ENCODE data around the gene SPATA16. TPM values are rescaled to one million over a fixed set of nuclear protein-coding genes. Genes with fewer than 3 reads are reported as not detected.

SPATA16 gene
- total RNA-seq, 2 donors from 2014 or later, result not detected

- DNase-seq (ENCODE audit: low spot score), result no peak
- Histone ChIP-seq H3K4me3 (no peak overlapping the region), H3K9me3 (no peaks in the 10 kb centered on the region), H3K4me1 (no peaks in the 10 kb centered on the region), H3K27me3 (no peaks in the 10 kb centered on the region), H3K27ac (no peak overlapping the region), H3K36me3 (no peaks in the 10 kb centered on the region)
- TF ChIP-seq CTCF (IDR thresholded peaks at IDR 0.05), result no peak
Observed at GRCh38 chr3:173078525-173078924, 62.5 kb downstream of the SPATA16 start.

- H3K9me3 ChIP-seq, result peaks cover 0 to 11% of the 10 kb centered on the region in 2 donors
- H3K4me1 ChIP-seq, result no peaks in the 10 kb centered on the region
- H3K36me3 ChIP-seq, result no peaks in the 10 kb centered on the region
- no peak overlapping the region for H3K27ac ChIP-seq
- no peak for TF ChIP-seq CTCF (IDR thresholded peaks at IDR 0.05)
- no peak overlapping the region for H3K4me3 ChIP-seq
- H3K27me3 ChIP-seq, result no peaks in the 10 kb centered on the region
- DNase-seq (ENCODE audit: low spot score), result no peak
Observed at GRCh38 chr3:173066044-173067004, 74.7 kb downstream of the SPATA16 start.

- no peak for TF ChIP-seq CTCF (IDR thresholded peaks at IDR 0.05)
- H3K27ac ChIP-seq, result no peak overlapping the region
- no peaks in the 10 kb centered on the region for H3K27me3 ChIP-seq
- no peaks in the 10 kb centered on the region for H3K36me3 ChIP-seq
- DNase-seq (ENCODE audit: low spot score), result no peak
- no peaks in the 10 kb centered on the region for H3K4me1 ChIP-seq
- no peak overlapping the region for H3K4me3 ChIP-seq
- peaks cover 0 to 11% of the 10 kb centered on the region in 2 donors for H3K9me3 ChIP-seq
Observed at GRCh38 chr3:173065543-173065981, 75.5 kb downstream of the SPATA16 start.

GRCh38 chr3:173064631-173065030 is 76.4 kb downstream of the SPATA16 start:
- H3K4me1 ChIP-seq, result no peaks in the 10 kb centered on the region
- no peaks in the 10 kb centered on the region for H3K36me3 ChIP-seq
- no peak for TF ChIP-seq CTCF (IDR thresholded peaks at IDR 0.05)
- H3K27ac ChIP-seq, result no peak overlapping the region
- no peak for DNase-seq (ENCODE audit: low spot score)
- no peaks in the 10 kb centered on the region for H3K27me3 ChIP-seq
- H3K9me3 ChIP-seq, result peaks cover 0 to 11% of the 10 kb centered on the region in 2 donors
- no peak overlapping the region for H3K4me3 ChIP-seq

GRCh38 chr3:173058229-173058628 is 82.8 kb downstream of the SPATA16 start:
- no peak for DNase-seq (ENCODE audit: low spot score)
- Histone ChIP-seq H3K27ac (no peak overlapping the region), H3K9me3 (no peaks in the 10 kb centered on the region), H3K4me3 (no peak overlapping the region), H3K4me1 (no peaks in the 10 kb centered on the region), H3K27me3 (no peaks in the 10 kb centered on the region), H3K36me3 (no peaks in the 10 kb centered on the region)
- TF ChIP-seq CTCF (IDR thresholded peaks at IDR 0.05), result no peak

All from right atrium auricular region (tissue), 2 donors.